ENCODE data around the gene C1orf185. TPM values are rescaled to one million over a fixed set of nuclear protein-coding genes. Genes with fewer than 3 reads are reported as not detected.
A peak's percentile ranks its signal among the peaks of the same experiment; 100 is the strongest.

C1orf185 gene
- total RNA-seq, result not detected

DNA sequence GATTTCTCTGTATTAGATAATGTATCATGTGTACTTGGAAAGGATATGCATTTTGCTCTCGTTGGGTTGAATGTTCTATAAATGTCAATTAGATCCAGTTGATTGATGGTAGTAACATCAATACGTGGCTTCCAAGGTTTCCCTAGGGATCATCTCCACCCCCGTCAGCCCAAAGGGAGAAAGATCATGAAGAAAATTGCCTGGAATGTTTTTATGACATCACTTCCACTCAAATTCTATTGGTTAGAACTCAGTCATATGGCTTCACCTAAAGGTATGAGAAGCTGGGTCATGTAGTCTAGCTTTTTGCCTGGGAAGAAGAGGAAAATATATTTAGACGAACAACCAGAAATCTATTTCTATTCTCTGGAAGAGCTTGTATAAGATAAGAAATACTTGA, at the start of gene C1orf185:
TSS of gene C1orf185 (plus strand) at position 253 of the 400 bp plus-strand sequence. CDS start at position 259, 6 bp downstream.
- Histone ChIP-seq H3K9me3 (no peaks in the 10 kb centered on the region), H3K27me3 (no peaks in the 10 kb centered on the region), H3K4me3 (no peak within 1 kb of the TSS), H3K27ac (no peak within 1 kb of the TSS), H3K9ac (ENCODE audit: low read depth in 2 of 2, low read length in 2 of 2) (no peak within 1 kb of the TSS), H3K36me3 (no peaks in the 10 kb centered on the region), H3K4me1 (no peaks in the 10 kb centered on the region)
- no peak for DNase-seq
- intact Hi-C loops (cut with DNase I), result no loop called here
- TF ChIP-seq, protein P1, sequence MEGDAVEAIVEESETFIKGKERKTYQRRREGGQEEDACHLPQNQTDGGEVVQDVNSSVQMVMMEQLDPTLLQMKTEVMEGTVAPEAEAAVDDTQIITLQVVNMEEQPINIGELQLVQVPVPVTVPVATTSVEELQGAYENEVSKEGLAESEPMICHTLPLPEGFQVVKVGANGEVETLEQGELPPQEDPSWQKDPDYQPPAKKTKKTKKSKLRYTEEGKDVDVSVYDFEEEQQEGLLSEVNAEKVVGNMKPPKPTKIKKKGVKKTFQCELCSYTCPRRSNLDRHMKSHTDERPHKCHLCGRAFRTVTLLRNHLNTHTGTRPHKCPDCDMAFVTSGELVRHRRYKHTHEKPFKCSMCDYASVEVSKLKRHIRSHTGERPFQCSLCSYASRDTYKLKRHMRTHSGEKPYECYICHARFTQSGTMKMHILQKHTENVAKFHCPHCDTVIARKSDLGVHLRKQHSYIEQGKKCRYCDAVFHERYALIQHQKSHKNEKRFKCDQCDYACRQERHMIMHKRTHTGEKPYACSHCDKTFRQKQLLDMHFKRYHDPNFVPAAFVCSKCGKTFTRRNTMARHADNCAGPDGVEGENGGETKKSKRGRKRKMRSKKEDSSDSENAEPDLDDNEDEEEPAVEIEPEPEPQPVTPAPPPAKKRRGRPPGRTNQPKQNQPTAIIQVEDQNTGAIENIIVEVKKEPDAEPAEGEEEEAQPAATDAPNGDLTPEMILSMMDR (IDR thresholded peaks at IDR 0.05), result no peak

DNA sequence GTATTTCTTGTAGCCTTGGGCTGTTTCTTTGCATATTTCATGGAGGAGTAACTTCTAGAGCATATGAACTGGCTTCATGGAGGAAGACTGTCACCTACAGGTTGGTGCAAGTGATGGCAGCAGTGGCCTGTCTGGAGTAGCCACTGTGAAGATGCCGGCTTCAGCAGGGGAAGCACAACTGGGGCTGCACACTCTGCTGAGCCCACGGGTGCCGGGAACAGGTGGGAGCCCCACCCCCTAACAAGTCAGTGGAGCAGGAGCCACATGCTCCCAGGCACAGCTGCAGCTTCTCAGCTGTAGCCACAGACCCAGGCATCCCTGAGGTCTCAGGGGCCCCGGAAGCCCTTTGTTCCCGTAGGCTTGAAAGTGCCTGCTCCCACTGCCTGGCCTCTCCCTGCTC, 43.2 kb upstream of the C1orf185 start:
- Histone ChIP-seq H3K36me3 (no peaks in the 10 kb centered on the region), H3K27ac (no peak overlapping the region), H3K9me3 (no peaks in the 10 kb centered on the region), H3K27me3 (no peaks in the 10 kb centered on the region), H3K4me1 (no peaks in the 10 kb centered on the region), H3K4me3 (no peak overlapping the region), H3K9ac (ENCODE audit: low read depth in 2 of 2, low read length in 2 of 2) (no peak overlapping the region)
- TF ChIP-seq, protein P1 (IDR thresholded peaks at IDR 0.05), result peak; percentile 45
- intact Hi-C loops (cut with DNase I), result loop anchor here (10.0 kb wide), 2 partner anchors 134 to 284 kb away; no protein-coding TSS in a partner anchor
- DNase-seq, result no peak

DNA sequence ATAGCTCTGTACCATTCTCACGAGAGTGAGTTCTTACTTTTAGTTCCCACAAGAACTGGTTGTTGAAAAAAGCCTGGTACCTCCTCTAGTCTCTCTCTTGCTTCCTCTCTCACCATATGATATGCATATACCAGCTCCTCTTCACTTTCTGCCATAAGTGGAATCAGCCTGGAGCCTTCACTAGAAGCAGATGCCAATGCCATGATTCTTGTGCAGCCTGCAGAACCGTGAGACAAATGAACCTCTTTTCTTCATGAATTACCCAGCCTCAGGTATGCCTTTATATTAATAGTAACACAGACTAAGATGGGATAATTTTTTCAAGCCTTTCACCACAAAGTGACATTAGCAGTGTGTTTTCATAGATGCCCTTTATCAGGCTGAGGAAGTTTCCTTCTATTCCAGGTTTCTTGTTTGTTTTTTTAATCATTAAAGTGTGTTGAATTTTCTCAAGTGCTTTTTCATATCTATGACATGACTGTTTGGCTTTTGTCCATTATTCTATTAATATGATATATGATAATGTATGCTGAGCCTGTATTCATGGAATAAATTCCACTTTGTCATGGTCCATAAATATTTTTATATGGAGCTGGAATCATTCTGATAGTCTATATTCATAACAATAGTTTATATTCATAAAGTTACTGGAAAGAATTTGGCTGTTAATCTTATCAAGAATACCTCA, 40.7 kb upstream of the C1orf185 start:
- Histone ChIP-seq H3K9ac (ENCODE audit: low read depth in 2 of 2, low read length in 2 of 2) (no peak overlapping the region), H3K36me3 (no peaks in the 10 kb centered on the region), H3K4me1 (no peaks in the 10 kb centered on the region), H3K9me3 (no peaks in the 10 kb centered on the region), H3K4me3 (no peak overlapping the region), H3K27me3 (no peaks in the 10 kb centered on the region), H3K27ac (no peak overlapping the region)
- TF ChIP-seq, protein P1 (IDR thresholded peaks at IDR 0.05), result no peak
- intact Hi-C loops (cut with DNase I), result no loop called here
- no peak for DNase-seq

DNA sequence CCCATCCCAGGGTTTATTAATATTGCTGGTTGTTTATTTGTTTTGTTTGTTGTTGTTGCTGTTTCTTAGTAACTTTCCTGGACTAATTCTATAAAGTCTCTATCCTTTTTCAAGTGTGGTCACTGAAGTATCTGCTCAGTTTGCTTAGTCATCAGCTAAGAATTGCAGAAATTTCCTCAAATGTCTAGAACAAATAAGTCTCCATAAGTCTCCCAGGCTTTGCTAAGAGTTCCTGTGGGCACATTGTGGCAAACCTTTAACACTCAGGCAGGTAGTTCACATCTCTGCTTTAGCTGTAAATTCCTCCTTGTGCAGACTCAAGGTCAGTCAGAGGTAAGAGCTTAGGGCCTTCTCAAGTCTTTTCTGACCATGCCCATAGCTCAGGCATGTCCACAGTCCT, 38.9 kb upstream of the C1orf185 start:
- intact Hi-C loops (cut with DNase I), result no loop called here
- Histone ChIP-seq H3K9me3 (no peaks in the 10 kb centered on the region), H3K36me3 (no peaks in the 10 kb centered on the region), H3K4me1 (no peaks in the 10 kb centered on the region), H3K4me3 (no peak overlapping the region), H3K9ac (ENCODE audit: low read depth in 2 of 2, low read length in 2 of 2) (no peak overlapping the region), H3K27ac (no peak overlapping the region), H3K27me3 (no peaks in the 10 kb centered on the region)
- TF ChIP-seq, protein P1 (IDR thresholded peaks at IDR 0.05), result no peak
- DNase-seq, result no peak

DNA sequence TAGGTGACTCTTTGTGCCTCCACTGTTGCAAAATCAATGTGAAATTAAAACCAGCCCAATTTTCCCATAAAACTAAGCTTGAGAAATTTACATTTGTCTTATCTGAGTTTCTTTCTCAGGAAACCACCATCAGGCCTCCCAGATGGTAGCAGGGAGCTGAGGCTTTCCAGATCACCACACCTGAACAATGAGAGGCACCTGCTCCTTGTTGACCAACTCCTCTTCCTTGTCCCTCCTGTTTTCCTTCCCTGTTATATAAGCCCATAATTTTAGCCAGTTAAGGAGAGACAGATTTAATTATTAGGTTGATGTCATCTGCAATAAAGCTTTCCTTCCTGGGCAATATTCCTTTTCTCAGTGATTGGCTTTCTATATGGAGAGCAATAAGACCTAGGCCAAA, 32.0 kb upstream of the C1orf185 start:
- DNase-seq, result peak; percentile 29
- intact Hi-C loops (cut with DNase I), result no loop called here
- H3K27me3 ChIP-seq, result no peaks in the 10 kb centered on the region
- no peak overlapping the region for H3K27ac ChIP-seq
- no peaks in the 10 kb centered on the region for H3K9me3 ChIP-seq
- H3K36me3 ChIP-seq, result no peaks in the 10 kb centered on the region
- TF ChIP-seq, protein P1 (IDR thresholded peaks at IDR 0.05), result no peak
- no peak overlapping the region for H3K4me3 ChIP-seq
- no peak overlapping the region for H3K9ac ChIP-seq (ENCODE audit: low read depth in 2 of 2, low read length in 2 of 2)
- no peaks in the 10 kb centered on the region for H3K4me1 ChIP-seq

All from colonic mucosa (tissue), 4 donors.